ENCODE results near the gene LUC7L3.

LUC7L3 gene

GRCh38 chr17:50763716-50764475 is 44.5 kb downstream of the LUC7L3 start:
- DNase-seq = peak in 1 of 2 experiments; percentile 5

GRCh38 chr17:50764734-50765149 is 45.3 kb downstream of the LUC7L3 start:
- DNase-seq = no peak

DNA sequence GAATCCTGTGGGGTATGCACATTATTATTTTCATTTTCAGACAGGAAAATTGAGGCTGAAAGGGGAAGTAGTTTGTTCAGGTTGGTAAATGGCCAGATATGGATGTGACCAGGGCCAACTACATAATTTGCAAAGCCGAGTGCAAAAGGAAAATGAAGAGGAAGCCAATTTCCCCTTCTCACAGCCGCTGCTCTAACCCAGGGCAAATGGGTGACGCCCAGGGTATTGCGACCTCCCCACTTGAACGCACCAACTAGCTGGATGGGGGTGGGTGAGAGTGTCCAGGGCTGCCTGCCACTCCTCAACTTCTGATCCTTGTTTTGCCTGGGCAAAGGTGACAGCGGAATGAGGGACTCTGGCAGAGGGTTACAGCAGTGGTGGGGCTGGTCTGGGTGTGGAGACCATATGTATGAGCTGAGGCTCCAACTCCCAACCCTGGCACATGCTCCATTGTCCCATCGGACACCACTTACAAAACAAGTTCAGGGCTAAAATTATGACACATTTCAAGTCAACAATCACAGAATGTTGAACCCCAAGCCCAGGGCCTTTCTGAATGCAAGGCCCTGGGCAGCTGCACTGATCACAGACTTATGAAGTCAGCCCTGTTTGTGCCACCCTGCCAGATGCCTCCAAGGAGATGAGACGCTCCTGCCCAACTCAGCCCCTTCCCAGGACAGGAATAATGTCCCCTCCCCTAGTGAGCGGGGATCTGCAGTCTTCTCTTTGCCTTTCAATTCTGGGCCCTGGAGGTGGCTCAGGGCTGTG is 46.2 kb downstream of the LUC7L3 start:
- no peak for DNase-seq

- no peak for DNase-seq
Measured at GRCh38 chr17:50766222-50767023, 47.0 kb downstream of the LUC7L3 start.

DNA sequence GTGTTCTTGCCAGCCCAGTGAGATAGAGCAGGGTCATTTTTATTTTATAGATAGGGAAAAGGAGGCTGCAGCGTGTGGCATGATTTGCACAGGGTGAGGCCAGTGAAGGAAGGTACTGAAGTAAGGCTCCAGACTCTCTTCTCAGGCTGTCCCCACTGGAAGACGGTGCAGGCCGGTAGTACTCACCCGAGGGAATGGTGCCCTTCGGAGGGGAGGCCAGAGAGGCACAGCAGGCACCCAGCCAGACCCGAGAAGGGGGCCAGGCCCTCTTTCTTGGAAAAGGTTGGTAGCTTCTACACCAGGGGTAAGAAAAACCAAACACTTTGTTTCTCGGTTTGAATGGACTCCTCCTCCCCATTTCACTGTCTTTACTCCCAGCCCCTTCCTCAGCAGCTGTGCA is 47.6 kb downstream of the LUC7L3 start:
- DNase-seq = no peak

DNA sequence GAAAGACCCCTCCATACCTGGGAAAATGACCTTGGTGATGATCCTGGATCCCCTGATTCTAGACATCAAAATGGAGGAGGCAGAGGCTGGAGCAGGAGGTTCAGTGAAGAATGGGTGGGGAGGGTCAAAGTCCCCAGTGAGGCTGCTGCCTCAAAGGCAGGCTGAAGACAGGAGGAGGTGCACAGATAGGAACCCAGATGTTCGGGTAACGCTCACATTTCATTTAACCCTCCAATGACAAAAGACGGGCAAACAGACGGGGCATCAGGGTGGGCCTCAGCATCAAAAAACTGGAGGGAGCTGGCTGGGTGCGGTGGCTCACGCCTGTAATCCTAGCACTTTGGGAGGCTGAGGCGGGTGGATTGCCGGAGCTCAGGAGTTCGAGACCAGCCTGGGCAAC is 48.0 kb downstream of the LUC7L3 start, which contains the start of gene ANKRD40CL:
Gene ANKRD40CL, minus strand, starts transcription at position 73 of the 400 bp plus-strand sequence. CDS start 605 bp downstream, outside the sequence.
- DNase-seq = no peak

DNA sequence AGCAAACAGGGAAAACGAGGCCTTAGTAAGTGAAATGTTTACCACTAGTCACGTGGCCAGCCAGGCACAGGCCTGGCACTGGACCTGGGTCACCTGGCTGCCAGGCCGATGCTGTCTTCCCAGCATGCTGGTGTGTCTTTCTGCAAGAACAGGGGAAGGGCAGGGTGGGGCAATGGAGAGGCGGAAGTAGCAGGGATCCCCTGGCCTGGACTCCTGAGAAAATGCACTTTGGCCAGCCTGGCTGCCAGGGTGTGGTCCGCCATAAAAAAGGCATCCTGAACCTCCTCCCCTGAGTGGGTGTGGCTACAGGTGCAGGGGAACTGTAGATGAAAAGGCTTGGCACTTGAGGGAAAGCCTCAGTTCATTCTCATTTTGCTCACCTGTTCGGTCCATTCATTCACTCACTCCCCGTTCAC is 49.0 kb downstream of the LUC7L3 start:
- DNase-seq = peak in 1 of 2 experiments; percentile 41

DNA sequence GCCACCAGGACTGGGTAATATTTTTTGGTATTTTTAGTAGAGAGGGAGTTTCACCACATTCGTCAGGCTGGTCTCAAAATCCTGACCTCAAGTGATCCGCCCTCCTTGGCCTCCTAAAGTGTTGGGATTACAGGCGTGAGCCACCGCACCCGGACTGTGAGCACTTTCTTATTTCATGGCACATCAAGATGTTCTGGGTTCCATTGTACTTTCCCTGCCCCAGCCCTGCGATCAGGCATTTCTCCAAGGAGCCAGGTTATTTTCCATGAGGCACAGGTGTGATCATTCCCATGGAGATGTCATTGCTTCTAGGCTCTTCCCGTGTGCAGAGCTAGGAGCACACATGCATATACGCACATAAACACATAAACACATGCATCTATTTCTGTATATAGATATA is 50.5 kb downstream of the LUC7L3 start:
- no peak for DNase-seq

GRCh38 chr17:50770346-50770745 is 50.9 kb downstream of the LUC7L3 start:
- DNase-seq = no peak

DNA sequence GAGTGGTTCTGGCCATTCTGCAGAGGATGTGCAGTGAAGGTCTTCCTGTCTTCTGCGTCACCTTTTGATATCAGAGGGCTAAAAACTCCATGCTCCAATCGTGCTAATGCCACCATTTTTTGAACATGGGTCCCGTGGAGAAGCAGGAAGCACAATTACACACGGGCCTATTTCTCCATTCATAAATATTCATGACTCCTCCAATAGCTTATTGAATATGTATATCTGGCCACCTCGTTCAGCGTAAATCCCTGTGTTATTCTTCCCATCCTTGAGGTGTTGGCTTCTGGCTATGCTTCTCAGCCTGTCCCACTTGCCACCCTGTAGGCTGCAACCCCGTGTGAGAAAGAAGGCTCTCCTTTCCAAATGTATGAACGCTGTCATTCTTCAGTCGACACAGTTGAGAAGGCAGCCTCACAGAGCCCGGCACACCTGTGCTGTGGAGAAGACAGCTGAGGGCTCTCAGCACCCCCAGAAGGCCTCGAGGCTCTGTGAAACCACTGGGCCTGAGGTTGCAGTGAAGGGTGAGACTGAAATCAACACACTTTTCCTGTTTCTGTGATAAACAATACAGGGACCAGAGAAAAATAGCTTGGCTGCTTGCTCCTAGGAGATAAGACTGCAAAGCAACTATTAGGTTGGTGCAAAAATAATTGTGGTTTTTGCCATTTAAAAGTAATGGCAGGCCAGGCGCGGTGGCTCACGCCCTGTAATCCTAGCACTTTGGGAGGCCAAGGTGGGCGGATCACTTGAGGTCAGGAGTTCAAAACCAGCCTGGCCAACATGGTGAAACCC is 52.8 kb downstream of the LUC7L3 start:
- DNase-seq = no peak

- DNase-seq = no peak
Measured at GRCh38 chr17:50774225-50774803, 54.9 kb downstream of the LUC7L3 start.

- DNase-seq = no peak
Measured at GRCh38 chr17:50775926-50776325, 56.5 kb downstream of the LUC7L3 start.

DNA sequence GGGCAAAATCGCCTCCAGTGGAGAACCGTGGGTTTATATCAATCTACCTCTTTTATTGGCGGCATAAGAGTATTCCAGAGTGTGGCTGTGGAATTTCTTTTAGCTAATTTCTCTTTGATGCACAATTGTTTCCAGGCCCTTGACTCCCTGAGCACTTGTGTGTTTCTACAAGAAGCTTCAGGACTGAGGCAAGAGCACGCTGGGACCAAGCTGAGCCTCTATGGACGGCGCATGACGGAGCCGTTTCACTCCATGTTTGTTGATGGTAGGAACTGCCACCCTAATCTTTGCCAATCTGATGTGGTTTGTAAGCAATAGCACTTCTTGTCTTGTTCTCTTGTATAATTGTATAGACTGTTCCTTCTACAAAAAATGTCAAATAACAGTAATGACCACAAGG is 59.1 kb downstream of the LUC7L3 start:
- no peak for DNase-seq

GRCh38 chr17:50778988-50779387 is 59.6 kb downstream of the LUC7L3 start:
- no peak for DNase-seq

DNA sequence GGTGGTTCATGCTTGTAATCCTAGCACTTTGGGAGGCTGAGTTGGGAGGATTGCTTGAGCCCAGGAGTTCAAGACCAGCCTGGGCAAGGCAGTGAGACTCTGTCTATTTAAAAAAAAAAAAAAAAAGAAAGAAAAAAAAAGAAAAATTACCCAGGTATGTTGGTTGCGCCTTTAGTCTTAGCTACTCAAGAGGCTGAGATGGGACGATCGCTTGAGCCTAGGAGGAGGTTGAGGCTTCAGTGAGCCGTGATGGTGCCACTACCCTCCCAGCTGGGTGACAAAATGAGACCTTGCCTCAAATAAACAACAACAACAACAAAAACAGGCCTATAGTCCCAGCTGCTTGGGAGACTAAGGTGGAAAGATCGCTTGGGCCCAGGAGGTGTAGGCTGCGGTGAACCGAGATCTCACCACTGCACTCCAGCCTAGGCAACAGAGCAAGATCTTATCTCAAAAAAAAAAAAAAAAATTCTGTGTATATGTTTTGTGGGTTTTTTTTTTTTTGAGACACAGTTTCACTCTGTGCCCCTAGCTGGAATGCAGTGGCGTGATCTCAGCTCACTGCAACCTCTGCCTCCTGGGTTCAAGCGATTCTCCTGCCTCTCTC is 60.4 kb downstream of the LUC7L3 start:
- DNase-seq = no peak

GRCh38 chr17:50781167-50781566 is 61.8 kb downstream of the LUC7L3 start:
- DNase-seq = no peak

- peak; percentile 89 to 91 for DNase-seq
Measured at GRCh38 chr17:50783193-50783660, 63.8 kb downstream of the LUC7L3 start.

- no peak for DNase-seq
Measured at GRCh38 chr17:50783905-50784304, 64.5 kb downstream of the LUC7L3 start.

DNA sequence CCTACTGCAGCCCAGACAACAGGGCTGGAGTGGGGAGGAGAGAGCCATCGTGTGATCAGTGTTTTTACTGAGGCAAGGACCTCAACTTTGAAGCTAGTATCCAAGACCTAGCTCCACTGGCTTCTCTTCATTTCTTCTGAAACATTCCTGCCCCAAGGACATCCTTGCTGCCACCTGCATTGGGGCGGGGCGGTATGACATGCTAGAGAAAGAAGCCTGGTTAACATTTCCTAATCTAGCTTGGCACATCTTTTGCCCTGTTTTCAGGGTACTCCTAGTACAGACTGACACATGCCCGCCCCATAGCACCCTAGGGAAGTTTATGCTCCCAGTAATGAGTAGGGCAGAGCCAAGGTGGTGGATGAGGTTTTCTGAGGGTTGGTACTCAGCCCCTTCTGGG is 65.7 kb downstream of the LUC7L3 start:
- no peak for DNase-seq

GRCh38 chr17:50785946-50786570 is 66.7 kb downstream of the LUC7L3 start:
- DNase-seq = peak; percentile 23 to 60

DNA sequence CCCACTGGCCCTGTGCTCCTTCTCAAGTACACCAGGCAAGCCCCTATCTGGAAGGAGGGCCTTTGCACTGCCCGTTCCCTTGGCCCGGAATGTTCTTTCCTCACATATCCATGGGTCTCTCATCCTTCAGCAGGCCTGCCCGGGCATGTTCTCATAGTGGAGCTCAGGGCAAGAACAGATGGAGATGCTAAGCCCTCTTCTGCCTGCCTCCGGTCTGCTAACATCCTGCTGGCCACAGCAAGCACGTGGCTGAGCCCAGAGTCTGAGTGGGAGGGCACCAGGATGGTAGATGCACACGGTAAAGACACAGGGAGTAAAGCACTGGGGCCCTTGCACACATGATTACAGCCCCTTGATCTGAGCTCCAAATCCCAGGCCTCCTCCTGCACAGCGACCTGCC is 67.7 kb downstream of the LUC7L3 start:
- DNase-seq = no peak

Measured in NCI-H2081 (cell line).